ENCODE results near the gene TRPV4. TPM values are rescaled to one million over a fixed set of nuclear protein-coding genes. Genes with fewer than 3 reads are reported as not detected.

The TRPV4 gene
- total RNA-seq, 2 experiments from 2014 or later, result not detected

GRCh38 chr12:109768901-109769670 lies 64.1 kb downstream of the TRPV4 start:
- peaks cover 1% of the 10 kb centered on the region for H3K9me3 Mint-ChIP-seq
- DNase-seq (peak; percentile 22), ATAC-seq (ENCODE audit: low read depth) (no peak)
- peaks cover 2% of the 10 kb centered on the region for H3K27me3 Mint-ChIP-seq
- H3K4me3 Mint-ChIP-seq, result no peak overlapping the region
- H3K4me1 Mint-ChIP-seq, result peaks cover 7% of the 10 kb centered on the region
- H3K27ac Mint-ChIP-seq, result no peak overlapping the region
- POLR2A ChIA-PET, result no interaction called here
- no peaks in the 10 kb centered on the region for H3K36me3 Mint-ChIP-seq

GRCh38 chr12:109767991-109768900 lies 65.0 kb downstream of the TRPV4 start:
- Mint-ChIP-seq H3K4me1 (peaks cover 5% of the 10 kb centered on the region), H3K9me3 (peaks cover 5% of the 10 kb centered on the region), H3K36me3 (no peaks in the 10 kb centered on the region), H3K27ac (no peak overlapping the region), H3K4me3 (no peak overlapping the region), H3K27me3 (no peaks in the 10 kb centered on the region)
- POLR2A ChIA-PET, result no interaction called here
- ATAC-seq (ENCODE audit: low read depth) (no peak), DNase-seq (peak; percentile 20)

- Mint-ChIP-seq H3K27ac (no peak overlapping the region), H3K4me3 (no peak overlapping the region), H3K27me3 (no peaks in the 10 kb centered on the region), H3K4me1 (peaks cover 7% of the 10 kb centered on the region), H3K36me3 (no peaks in the 10 kb centered on the region), H3K9me3 (peaks cover 5% of the 10 kb centered on the region)
- POLR2A ChIA-PET, result no interaction called here
- DNase-seq (peak; percentile 4), ATAC-seq (ENCODE audit: low read depth) (no peak)
Measured at GRCh38 chr12:109767456-109767855, 65.7 kb downstream of the TRPV4 start.

GRCh38 chr12:109766251-109766778 lies 66.9 kb downstream of the TRPV4 start:
- Mint-ChIP-seq H3K4me3 (no peak overlapping the region), H3K36me3 (no peaks in the 10 kb centered on the region), H3K9me3 (peaks cover 5% of the 10 kb centered on the region), H3K4me1 (peaks cover 7% of the 10 kb centered on the region), H3K27me3 (no peaks in the 10 kb centered on the region), H3K27ac (no peak overlapping the region)
- ATAC-seq (ENCODE audit: low read depth) (no peak), DNase-seq (peak; percentile 19)
- POLR2A ChIA-PET, result no interaction called here

- no peak for ATAC-seq (ENCODE audit: low read depth)
- peaks cover 5% of the 10 kb centered on the region for H3K9me3 Mint-ChIP-seq
- peaks cover 10% of the 10 kb centered on the region for H3K4me1 Mint-ChIP-seq
- POLR2A ChIA-PET, result no interaction called here
- no peaks in the 10 kb centered on the region for H3K27me3 Mint-ChIP-seq
- no peak overlapping the region for H3K4me3 Mint-ChIP-seq
- H3K36me3 Mint-ChIP-seq, result no peaks in the 10 kb centered on the region
- no peak overlapping the region for H3K27ac Mint-ChIP-seq
- DNase-seq, result peak; percentile 5
Measured at GRCh38 chr12:109765446-109765810, 67.8 kb downstream of the TRPV4 start.

GRCh38 chr12:109764776-109765445 lies 68.3 kb downstream of the TRPV4 start:
- Mint-ChIP-seq H3K27ac (no peak overlapping the region), H3K27me3 (no peaks in the 10 kb centered on the region), H3K4me1 (peaks cover 11% of the 10 kb centered on the region), H3K4me3 (no peak overlapping the region), H3K36me3 (no peaks in the 10 kb centered on the region), H3K9me3 (peaks cover 5% of the 10 kb centered on the region)
- ATAC-seq (ENCODE audit: low read depth) (no peak), DNase-seq (peak; percentile 17)
- POLR2A ChIA-PET, result no interaction called here

DNA sequence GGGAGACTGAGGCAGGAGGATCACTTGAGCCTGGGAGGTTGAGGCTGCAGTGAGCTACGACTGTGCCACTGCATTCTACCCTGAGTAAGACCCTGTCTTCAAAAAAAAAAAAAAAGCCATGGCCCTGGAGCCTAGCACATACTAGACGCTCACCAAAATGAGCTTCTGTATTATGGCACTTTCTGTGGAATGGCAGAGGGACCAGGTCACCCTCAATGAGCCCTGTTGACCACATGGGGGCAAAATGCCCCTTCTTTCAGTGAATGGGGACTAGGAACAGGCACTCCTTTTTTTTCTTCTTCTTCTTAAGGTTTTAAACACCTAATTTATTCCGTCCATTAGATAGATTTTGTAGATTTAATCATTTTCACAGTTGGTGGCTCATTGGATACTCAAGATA lies 69.1 kb downstream of the TRPV4 start:
- Mint-ChIP-seq H3K36me3 (no peaks in the 10 kb centered on the region), H3K27me3 (no peaks in the 10 kb centered on the region), H3K9me3 (peaks cover 5% of the 10 kb centered on the region), H3K27ac (no peak overlapping the region), H3K4me1 (peaks cover 11% of the 10 kb centered on the region), H3K4me3 (no peak overlapping the region)
- no peak for DNase-seq
- POLR2A ChIA-PET, result no interaction called here
- ATAC-seq (ENCODE audit: low read depth), result no peak

- Mint-ChIP-seq H3K9me3 (peaks cover 5% of the 10 kb centered on the region), H3K36me3 (no peaks in the 10 kb centered on the region), H3K27me3 (no peaks in the 10 kb centered on the region), H3K27ac (no peak overlapping the region), H3K4me3 (no peak overlapping the region), H3K4me1 (peaks cover 11% of the 10 kb centered on the region)
- DNase-seq (peak; percentile 12), ATAC-seq (ENCODE audit: low read depth) (peak; percentile 50)
- POLR2A ChIA-PET, result no interaction called here
Measured at GRCh38 chr12:109763201-109763841, 69.9 kb downstream of the TRPV4 start.

GRCh38 chr12:109762673-109763191 lies 70.5 kb downstream of the TRPV4 start:
- Mint-ChIP-seq H3K27ac (no peak overlapping the region), H3K4me3 (no peak overlapping the region), H3K9me3 (peaks cover 5% of the 10 kb centered on the region), H3K27me3 (no peaks in the 10 kb centered on the region), H3K4me1 (peaks cover 11% of the 10 kb centered on the region), H3K36me3 (no peaks in the 10 kb centered on the region)
- peak; percentile 23 for DNase-seq
- POLR2A ChIA-PET, result no interaction called here
- ATAC-seq (ENCODE audit: low read depth), result no peak

DNA sequence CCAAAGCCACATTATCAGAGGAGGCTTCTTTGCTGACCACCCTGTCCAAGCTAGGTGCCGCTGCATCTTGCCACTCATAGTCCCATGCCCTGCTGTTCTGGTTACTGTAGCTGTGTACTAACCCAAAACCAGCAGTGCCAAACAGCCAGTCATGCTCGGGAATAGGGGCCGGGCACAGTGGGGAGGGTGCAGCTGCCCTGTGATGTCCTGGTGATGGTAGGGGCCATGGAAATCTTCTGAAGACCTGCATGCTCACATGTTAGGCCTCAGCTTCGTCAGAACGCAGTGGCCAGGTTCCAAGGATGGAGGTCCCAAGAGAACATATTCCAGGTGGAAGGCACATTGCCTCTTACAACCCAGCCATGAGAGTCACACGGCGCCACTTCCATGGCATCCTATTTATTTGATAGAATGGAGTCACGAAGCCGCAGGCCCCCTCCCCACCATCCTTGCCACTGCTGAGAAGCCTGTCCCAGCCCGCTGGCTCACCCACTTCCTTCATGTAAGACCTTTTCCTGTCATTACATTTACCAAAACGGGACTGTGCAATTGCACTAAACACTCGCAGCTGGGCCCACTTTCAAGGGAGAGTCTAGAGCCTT lies 71.0 kb downstream of the TRPV4 start:
- DNase-seq, result peak; percentile 12
- peaks cover 11% of the 10 kb centered on the region for H3K4me1 Mint-ChIP-seq

DNA sequence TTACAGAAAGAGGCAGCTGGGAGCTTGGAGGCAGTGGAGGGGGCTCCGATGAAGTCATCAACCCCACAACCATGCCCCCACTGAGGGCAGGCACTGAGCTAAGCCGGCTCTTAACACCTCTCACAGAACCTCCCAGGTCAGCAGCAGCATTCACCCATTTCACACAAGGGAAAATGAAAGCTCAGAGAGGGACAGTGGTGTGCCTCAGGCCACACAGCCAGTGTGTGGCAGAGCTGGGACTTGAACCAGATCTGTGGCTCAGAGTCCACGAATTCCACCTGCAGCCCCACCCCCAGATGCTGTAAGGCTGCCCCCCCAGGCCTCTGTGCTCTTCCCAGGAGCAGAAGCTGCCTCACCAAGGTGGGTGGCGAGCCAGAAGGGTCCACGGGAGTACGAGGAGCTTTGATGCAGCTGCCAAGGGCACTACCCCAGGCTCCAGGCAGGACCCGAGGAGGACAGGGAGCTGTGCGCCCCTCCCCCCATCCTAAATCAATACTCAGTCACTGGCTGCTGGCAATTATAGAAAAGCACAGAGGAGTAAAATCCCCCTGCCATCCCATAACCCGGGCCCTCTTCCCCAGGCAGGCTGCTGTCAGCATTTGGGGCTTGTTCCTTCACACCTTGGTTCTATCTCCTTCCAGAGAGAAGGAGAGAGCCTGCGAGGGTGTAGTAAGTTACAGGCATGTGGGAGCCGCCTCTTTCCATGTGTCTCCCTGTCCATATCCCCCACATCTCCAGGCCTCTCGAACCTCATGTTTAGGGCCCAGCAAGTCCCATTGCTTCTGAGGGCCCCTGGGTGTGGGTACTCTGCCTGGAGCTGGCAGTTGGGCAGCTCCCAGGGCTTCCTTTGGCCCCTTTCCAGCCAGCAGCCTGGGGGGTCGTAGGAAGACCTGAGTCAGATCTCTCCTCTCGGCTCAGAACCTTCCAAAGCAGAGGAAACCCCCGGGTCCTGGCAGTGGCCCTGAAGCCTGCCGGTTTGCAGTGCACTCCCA lies 72.0 kb downstream of the TRPV4 start:
- POLR2A ChIA-PET, result no interaction called here
- H3K4me1 Mint-ChIP-seq, result peaks cover 11% of the 10 kb centered on the region
- H3K9me3 Mint-ChIP-seq, result peaks cover 17% of the 10 kb centered on the region
- H3K36me3 Mint-ChIP-seq, result no peaks in the 10 kb centered on the region
- H3K27me3 Mint-ChIP-seq, result no peaks in the 10 kb centered on the region
- H3K27ac Mint-ChIP-seq, result no peak overlapping the region
- peak; percentile 19 for DNase-seq
- ATAC-seq (ENCODE audit: low read depth), result no peak
- no peak overlapping the region for H3K4me3 Mint-ChIP-seq

More for the DNA sequence above, 71.0 kb downstream of the TRPV4 start:
- no peaks in the 10 kb centered on the region for H3K36me3 Mint-ChIP-seq
- H3K9me3 Mint-ChIP-seq, result peaks cover 9% of the 10 kb centered on the region
- H3K4me3 Mint-ChIP-seq, result no peak overlapping the region
- no peak for ATAC-seq (ENCODE audit: low read depth)
- POLR2A ChIA-PET, result no interaction called here
- no peak overlapping the region for H3K27ac Mint-ChIP-seq
- H3K27me3 Mint-ChIP-seq, result no peaks in the 10 kb centered on the region
